ENCODE data around the gene DNAI4. TPM values are rescaled to one million over a fixed set of nuclear protein-coding genes. Genes with fewer than 3 reads are reported as not detected.
"Not testable (repeated sequence)": the region's sequence is repeated elsewhere in the genome, so short reads cannot be mapped to it uniquely, and the experiment has no call there.

DNAI4 gene
- polyA plus RNA-seq, 3 donors, result 14.2 to 17.9 (median 15.2) TPM

DNA sequence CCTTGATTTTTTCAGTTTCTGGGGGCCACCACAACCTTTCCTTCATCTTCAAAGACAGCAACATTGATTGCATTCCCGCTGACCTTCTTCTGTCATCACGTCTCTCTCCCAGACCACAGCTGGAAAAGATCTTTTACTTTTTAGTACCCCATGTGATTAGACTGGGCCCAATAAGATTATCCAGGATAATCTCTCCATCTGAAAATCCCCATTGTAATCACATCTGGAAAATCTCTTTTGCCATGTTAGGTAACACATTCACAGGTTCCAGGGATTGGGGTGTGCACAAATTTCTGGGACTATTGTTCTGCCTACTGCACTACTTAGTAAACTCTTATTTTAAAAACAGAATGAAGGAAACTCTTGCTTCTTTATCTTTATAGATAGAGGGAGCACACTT, 76.5 kb downstream of the DNAI4 start:
- no peak for DNase-seq

DNA sequence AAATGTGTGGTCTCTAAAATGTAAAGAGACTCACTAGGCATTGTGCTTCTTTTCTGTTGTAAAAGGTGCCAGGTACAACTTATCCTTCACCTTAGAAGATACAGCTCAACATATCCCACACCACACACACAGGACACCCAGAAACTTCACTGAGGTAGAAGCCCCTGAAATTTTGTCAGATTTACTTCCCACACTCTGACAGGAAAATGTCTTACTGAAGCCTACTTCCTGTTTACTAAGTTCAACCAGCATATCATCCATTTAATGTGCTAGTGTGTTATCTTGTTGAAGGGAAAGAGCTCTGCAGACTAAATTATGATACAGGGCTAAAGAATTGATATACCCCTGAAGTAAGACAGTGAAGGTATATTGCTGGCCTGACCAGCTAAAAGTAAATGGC, 83.7 kb downstream of the DNAI4 start:
- DNase-seq, result no peak

DNA sequence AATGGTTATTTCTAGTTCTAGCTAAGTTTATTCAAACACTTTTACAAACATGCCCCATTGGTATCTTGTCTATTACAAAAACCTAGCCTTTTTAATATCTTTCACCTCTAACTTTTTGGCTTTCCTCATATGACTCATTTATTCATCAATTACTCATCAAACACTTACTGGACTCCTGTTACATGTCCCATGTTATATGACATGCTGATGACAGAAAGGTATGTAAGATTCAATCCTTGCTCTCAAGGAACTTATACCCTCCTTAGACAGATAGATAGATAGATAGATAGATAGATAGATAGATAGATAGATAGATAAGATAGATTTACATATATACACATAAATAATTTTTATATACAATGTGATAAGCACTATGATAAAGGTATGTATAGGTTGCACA, 89.7 kb downstream of the DNAI4 start:
- no peak for DNase-seq

DNA sequence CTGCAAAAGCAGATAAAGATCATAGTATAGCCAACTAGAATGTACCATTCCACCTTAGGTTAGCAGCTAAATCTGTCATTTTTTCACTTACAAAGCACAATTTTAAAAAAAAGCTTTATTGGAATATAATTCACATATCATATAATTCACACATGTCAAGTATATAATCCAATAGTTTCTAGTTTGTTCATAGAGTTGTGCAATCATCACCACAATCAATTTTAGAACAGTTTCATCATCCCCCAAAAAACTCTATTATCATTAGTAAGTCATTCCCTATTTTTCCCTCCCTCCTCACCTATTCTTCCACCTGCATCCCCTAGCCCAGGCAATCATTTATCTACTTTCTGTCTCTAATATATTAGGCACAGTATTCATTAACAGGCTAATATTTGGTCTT, 91.5 kb downstream of the DNAI4 start:
- no peak for DNase-seq

DNA sequence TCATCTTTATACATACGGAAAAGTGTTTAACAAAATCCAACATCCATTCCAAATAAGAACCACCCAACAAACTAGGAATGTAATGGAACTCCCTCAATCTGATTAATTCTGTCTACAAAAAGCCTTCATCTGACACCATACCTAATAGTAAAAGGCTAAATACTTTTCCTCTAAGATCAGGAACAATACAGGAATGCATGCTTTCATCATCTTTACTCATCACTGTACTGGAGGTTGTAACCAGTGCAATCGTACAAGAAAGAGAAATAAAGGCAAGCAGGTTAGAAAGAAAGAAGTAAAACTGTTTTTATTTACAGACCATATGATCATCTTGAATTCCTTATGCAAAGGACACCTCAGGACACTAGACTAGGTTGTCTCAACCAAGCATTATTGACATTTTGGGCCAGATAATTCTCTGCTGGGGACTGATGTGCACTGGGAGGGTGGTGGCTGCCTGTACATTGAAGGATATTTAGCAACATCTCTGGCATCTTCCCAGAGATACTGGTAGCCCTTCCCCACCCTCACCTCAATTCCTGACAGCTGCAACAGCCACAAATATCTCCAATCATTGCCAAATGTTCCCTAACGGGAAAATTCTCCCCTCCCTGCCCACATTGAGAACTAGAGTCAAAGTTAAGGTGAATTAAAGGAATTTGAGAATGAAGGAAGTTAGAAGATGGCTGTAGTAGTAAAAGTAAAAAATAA, 93.0 kb downstream of the DNAI4 start:
- DNase-seq, result no peak

DNA sequence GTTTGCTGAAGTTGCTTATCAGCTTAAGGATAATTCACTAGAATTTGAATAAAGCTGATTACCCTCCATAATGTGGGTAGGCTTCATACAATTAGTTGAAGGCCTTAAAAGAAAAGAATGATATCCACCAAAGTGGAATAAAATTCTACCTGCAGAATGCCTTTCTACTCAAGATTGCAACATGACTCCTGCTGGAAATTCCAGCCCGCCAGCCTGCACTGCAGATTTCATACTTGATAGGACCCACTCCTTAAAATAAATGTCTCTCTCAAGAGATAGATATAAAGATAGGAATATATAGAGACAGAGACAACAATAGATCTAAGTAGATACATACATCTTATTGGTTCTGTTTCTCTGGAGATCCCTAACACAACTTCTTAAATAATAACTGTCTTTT, 99.9 kb downstream of the DNAI4 start:
- DNase-seq, result no peak

DNA sequence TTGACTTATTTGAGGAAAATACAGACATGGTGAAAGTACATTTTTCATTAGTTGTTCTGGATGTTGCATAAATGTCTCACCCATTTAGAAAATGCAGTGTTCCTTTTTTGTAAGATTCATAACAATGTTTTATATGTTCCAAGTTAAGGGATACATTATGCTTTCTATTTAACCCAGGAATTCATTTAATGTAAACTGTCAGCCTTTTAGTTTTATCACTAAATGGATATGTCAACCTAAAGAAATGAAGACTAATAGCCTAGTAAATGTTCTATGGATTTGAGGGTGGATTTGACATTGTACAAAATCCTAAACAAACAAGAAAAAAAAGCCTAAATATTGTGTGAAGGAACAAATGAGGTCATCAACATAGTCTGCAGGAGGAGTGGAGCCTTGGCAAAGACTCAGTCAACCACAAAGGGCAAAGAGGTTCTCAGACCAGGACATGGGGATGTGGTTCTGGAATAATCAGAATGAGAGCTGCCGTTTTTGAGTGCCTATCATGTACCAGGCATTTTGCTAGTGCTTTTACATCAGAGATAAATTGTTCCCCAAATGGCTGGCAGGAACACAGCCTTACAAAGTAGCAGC, 114.8 kb downstream of the DNAI4 start:
- no peak for DNase-seq

DNA sequence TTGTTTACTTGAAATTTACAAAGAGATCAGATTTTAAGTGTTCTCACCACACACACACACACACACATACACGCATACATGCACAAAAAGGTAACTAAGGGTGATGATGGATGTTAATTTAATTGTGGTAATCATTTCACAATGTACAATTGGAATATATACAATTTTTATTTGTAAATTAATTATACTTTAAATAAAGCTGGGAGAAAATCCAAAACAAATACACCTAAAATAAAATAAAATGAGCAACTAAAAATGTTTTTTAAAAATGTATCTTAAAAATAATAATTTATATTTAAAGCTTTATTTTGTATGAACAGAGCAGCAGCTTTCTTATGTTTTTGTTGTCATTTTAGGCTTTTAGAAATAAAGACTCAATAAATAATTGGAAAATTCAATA, 115.4 kb downstream of the DNAI4 start:
- DNase-seq, result no peak

DNA sequence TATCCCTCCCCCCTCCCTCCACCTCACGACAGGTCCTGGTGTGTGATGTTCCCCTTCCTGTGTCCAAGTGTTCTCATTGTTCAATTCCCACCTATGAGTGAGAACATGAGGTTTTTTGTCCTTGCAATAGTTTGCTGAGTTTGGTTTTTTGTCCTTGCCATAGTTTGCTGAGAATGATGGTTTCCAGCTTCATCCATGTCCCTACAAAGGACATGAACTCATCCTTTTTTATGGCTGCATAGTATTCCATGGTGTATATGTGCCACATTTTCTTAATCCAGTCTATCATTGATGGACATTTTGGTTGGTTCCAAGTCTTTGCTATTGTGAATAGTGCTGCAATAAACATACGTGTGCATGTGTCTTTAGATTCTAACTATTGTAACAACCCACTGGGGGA, 128.8 kb downstream of the DNAI4 start:
- DNase-seq, result not testable (repeated sequence)

DNA sequence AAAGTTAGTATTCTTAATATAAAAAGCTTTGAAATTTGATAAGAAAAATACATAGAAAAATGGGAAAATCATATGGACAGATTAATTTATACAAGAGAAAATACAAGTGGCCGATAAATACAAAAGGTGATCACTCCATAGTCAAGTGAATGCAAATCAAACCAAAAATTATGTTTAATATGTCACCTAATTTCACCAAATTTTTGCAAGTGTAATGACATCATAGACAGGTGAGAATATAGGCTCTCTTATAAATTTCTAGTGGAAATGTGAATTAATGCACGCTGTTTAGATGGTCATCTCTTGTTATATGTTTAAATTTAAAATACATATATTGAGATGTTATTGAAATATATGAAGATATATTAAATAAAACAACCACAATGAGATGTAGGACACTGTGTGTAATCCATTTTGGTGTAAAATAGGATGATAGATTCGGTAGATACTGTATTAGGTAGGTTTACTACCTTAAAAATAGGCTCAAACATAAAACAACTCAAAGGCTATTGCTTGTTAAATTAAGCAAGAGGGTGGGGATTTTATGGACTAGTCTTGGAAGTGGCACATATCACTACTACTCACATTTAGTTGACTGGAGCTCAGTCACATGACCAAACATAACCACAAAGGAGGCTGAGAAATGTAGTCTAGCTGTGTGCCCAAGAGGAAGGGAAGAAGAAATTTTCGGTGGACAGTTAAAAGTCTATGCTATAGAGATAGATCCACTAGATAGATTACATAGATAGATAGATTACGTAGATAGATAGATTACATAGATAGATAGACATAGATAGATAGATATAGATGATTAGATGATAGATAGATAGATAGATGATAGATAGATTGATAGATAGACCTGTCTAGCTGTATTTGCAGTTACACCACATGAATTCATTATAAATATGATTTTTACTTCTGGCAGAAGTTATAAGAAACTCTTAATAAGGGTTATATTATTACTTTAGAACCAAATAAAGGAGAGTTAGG, 132.7 kb downstream of the DNAI4 start:
- DNase-seq, result no peak

DNA sequence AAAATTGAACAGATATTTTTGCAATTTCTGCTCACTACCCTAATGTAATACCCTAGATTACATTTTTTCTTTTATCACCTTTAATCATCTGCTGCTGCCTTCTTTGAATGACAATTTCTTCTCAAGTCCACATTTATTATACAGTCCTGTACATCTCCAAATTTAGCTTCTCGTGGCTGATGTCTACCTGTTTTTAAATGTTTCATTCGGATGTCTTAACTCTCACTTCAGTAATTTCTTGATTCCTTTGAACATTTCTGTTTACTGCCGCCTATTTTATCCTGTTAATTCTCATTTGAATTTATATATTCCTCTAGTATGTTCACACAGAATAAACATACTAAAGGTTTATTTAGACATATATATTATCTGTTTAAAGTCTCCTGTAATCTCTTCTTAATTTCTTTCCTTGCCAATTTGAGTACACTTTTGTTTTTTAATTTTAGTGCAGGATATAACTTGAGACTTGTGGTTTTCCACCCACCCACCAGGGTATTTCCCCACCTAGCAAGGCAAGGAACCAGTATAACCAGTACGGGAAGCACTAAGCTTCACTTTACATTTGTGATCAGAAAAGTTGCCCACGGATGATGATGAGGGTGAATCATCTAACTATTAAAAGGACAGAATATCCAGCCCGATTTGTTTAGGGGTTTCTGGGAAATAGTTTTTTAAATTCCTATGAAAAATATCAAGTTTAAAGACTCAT, 136.3 kb downstream of the DNAI4 start:
- DNase-seq, result no peak

DNA sequence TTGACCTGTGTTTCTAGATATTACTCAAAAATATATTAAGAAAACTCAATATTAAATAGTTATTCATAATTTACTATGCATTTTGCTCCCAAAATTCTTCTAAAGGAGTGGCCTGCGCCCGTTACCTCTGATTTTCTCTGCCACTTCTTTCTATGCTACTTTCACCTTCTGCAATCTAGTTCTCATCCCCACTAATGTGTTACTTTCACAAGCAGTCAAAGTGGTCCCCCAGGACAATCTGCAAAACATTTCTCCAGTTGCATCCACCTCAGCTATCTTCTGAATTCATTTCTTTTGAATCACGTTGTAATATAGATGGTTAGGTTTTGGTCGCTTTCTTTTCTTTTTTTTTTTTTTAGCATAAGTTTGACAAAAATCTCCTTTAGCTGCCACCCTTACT, 137.0 kb downstream of the DNAI4 start:
- no peak for DNase-seq

DNA sequence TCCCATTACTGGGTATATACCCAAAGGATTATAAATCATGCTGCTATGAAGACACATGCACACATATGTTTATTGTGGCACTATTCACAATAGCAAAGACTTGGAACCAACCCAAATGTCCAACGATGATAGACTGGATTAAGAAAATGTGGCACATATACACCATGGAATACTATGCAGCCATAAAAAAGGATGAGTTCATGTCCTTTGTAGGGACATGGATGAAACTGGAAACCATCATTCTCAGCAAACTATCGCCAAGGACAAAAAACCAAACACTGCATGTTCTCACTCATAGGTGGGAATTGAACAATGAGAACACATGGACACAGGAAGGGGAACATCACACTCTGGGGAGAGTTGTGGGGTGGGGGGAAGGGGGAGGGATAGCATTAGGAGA, 138.9 kb downstream of the DNAI4 start:
- DNase-seq, result not testable (repeated sequence)

DNA sequence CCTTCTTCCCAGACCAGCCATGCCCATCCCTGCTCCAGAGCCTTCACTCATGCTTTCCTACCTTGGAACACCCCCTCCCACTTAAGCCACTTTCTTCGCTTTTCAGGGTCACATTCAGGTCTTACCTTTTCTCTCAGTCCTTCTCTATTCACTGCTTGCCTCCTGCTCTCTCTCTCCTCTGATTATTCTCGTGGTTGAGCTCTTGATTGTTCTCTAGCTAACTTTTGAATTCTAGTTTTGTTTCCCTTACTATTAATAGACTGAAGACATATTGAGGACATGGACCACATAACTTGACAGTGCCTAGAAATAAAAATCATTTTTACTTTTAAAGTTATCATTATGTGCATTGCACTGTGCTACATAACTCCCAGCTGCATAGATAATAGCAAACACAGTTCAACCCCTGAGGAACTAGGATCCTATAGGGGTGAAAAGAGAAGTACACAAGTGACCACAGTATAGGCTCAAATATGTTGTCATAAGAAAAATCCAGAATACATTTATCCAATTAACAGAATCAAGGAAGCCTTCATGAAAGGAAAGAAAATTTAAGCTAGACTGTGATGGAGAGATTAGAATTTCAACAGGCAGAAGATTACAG, 145.1 kb downstream of the DNAI4 start:
- no peak for DNase-seq

DNA sequence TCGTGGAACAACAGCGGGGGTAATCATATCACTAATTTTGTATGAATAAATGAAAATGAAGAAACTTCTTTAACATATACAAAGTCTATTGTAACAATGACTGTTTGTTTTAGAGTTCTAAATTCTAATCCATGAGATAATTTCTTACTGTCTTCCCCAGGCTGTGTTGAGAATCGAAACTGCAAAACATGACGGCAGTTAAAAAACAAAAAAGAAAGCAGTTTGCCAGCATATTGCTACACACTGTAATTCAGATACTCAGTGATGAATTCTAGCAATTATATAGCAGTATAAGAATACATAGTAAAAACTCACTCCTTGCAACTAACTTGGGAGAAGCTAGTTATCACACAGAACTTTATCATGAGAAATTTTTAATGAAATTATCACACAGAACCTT, 145.7 kb downstream of the DNAI4 start:
- DNase-seq, result no peak

DNA sequence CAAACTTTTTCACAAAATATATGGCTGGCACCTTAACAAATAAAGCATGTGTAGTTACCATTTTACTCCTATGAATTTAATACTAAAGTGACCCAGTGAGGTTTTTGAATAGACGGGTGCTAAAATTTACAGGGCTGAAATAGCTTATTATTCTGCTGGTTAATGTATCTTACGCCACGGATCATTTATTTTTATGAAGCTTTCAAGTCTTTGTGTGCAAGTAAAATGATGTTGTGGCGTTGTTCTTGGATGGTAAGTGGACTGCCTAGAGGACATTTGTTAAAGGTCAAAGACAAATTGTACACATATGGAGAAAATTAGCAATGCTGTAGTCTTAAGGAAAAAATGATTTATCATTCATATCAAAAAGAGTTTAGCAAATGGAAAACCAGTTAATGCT, 146.4 kb downstream of the DNAI4 start:
- peak; percentile 21 for DNase-seq

DNA sequence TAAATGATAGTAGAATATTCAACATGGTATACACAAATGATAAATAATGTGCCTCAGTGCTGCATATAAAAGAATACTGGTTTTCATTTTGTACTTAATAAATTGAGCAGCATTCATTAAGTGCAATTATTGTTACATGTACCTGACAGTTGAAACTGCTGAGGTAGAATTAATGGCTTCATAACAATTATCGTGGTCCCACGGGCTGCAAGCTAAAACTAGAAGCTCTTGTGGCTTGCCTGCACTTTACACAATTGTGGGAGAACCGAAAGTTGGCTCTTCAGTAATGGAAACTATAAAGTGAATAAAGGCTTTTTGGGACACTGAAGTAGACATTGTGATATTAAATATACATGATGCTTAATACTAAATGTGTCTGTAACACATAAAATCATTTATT, 146.8 kb downstream of the DNAI4 start:
- no peak for DNase-seq

DNA sequence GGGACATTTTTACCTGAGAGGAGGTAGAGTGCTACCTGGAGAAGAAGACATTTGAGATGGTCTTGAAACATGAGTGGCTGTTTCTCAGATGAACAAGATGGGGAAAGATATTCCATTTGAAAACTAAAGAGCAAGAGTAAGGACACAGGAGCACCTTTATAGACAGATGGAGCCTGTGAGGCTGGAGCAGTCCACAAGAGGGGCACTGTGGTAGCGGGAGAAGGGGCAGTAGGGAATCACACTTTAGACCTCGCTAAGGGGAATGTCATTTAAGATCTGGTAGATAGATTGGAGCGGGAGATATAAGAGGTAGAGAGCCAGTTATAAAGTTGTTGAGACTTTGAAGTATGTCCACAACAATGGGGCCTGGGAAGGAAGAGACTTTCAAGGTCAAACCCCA, 149.0 kb downstream of the DNAI4 start:
- DNase-seq, result no peak

DNA sequence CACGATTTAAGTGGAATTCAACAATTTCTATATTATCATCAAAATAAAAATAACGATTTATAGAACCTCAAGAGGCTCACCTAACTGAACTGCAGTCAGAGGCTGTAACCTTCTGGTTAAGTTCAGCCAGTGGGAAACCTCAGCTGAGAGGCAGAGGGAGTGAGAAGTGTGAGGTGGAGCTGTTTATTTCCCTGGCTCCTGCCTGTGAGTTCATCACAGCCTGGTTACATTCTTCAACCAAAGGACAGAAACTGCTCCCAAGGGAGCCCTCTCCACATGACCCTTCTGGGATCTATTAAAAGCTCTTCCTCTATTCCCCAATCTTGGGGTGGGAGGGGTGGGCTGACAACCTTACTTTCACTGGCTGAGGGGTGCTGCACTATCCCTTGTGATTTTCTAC, 150.2 kb downstream of the DNAI4 start:
- DNase-seq, result no peak

DNA sequence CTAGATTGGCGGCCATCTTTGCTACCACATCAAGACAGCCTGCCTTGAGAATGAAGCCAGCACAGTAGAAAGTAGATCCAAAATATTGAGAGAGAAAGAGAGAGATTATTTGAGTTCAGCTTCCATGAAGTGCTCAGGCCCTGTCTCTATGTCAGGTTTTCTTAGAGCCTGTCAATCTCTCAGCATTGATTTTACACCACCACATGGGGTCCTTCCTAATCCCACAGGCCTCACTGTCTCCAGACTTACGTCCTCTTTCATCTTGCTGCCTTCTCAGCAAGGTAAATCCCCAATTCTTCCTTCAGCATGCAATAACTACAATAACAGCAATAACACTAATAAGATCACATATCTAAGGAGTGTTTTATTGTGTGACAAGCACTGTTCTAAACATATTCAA, 151.4 kb downstream of the DNAI4 start:
- DNase-seq, result no peak

DNA sequence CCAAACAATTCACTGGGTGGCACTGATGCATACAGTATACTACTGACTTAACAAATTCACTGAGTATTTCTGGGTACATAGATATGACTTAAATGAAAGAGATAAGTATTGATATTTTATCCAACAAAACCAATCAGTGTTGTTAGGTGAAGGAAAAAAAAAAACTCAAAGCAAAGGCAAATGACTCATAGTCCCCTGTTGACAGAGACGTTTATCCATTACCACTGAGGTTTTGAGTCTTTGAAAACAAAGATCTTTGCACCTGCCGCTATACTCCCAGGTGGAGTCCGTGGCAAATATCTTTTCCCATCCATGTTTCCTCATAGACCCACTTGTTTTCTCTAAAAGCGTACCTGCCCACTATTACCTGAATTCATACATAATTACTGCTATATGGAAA, 154.0 kb downstream of the DNAI4 start:
- DNase-seq, result no peak

DNA sequence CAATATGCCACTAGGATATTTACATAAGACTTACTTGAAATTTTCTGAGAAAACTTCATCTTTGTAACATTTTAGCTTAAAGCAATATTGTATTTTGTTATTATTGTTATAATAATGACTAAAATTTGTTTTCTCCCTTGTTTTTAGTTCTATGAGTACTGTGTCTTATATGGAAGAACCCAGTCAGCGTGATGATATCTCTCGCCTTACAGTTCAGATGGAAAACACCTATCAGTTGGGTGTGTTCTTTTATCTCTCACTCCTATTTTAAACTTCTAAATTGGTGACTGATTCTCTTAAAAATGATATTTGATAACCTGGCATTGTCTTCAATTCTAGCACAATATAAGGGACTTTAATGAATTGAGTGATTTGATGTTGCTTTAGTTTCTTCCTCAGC, 154.4 kb downstream of the DNAI4 start:
- DNase-seq, result no peak
